ENCODE data around the gene CAPN3.

The CAPN3 gene

DNA sequence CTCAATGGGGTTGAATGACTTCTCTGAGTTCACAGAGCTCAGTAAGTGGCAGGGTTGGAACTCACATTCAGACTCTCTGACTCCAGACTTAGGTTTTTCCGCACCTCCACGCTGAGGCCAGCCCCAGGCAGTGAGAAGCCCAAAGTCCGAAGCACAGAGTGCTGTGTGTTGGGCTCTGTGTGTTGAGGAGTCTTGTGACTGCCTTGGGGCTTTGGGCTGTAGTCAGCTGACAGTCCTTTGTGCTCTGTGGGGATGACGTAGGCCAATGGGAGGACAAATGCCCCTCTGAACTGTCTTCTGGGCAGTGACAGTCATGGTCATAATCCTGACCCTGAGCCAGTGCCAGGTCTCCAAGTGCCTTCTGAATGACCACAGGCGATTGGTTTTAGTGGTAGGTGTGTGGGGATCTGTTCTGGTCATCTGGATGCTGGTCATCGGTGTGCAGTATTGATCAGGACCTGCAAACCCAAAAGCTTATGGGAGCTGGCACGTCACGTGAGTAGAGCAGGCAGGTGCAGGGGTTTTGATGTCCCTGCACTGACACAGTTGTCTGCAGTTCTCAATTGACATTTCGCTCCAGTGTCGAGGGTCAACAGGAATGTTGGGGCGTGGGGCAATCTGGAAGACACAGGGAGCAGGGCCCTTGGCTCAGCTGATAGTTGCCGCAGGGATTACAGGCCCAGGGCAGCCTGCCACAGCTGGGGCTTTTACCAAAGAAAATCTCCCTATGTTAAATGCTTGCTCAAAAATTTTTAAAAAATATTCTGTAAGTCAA is 45.3 kb downstream of the CAPN3 start:
- no peaks in the 10 kb centered on the region for H3K9me3 Mint-ChIP-seq

DNA sequence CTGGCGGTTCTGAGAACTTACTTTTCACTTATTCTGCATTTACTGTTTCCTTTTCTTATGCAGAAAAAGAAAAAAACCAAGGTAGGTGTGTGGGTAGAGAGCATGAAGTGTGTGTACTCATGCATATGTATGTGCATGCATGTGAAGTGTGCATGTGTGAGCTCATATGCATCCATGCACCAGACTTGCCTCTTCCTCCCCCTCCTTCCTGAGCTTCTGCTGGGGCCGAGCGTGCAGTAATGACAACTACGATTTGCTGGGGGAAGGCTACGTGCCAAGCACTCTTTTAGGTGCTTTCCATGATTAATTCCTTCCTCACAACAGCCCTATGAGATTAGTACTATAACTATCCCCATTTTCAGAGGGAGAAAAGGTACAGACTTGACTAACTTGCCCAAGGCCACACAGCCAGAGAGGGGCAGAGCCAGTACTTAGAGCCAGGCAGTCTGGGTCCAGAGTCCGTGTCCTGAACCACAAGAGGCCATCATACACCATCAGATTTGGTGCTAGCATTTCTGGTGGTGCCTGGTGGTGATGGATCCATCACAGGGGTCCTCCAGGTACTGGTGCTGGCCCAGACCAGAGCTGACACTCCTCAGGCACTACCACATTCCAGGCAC is 46.7 kb downstream of the CAPN3 start:
- Mint-ChIP-seq H3K4me3 (no peak overlapping the region), H3K9me3 (no peaks in the 10 kb centered on the region), H3K36me3 (ENCODE audit: insufficient read depth) (peaks cover 5% of the 10 kb centered on the region), H3K4me1 (peaks cover 17% of the 10 kb centered on the region), H3K27ac (ENCODE audit: low read depth) (no peak overlapping the region), H3K27me3 (no peaks in the 10 kb centered on the region)
- no peak for DNase-seq (ENCODE audit: low spot score in 2 of 2)
- no peak for ATAC-seq (replicated peaks; ENCODE audit: extremely low read depth, poor library complexity, severe bottlenecking)

More for the DNA sequence above, 45.3 kb downstream of the CAPN3 start:
- Mint-ChIP-seq H3K4me1 (peaks cover 18% of the 10 kb centered on the region), H3K36me3 (ENCODE audit: insufficient read depth) (peaks cover 5% of the 10 kb centered on the region), H3K27me3 (no peaks in the 10 kb centered on the region), H3K27ac (ENCODE audit: low read depth) (no peak overlapping the region), H3K4me3 (no peak overlapping the region)
- DNase-seq (ENCODE audit: low spot score in 2 of 2) (no peak), ATAC-seq (replicated peaks; ENCODE audit: extremely low read depth, poor library complexity, severe bottlenecking) (no peak)

DNA sequence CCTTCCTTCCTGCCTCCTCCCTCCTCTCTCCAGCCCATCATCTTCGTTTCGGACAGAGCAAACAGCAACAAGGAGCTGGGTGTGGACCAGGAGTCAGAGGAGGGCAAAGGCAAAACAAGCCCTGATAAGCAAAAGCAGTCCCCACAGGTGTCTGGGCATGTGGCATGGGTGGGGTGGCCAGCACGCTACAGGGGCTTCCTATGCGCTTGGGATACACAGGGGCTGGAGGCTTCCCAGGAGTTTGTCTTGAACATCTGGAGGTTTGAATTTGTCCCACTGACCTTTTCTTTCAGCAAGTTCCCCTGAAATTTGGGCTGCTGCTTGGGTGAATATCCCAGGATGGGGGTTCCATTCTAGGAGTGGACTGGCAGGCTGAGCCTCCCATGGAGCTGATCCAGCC is 48.9 kb downstream of the CAPN3 start:
- Mint-ChIP-seq H3K27ac (ENCODE audit: low read depth) (peak overlapping the region; percentile 22), H3K36me3 (ENCODE audit: insufficient read depth) (peaks cover 6% of the 10 kb centered on the region), H3K4me1 (no peaks in the 10 kb centered on the region), H3K9me3 (no peaks in the 10 kb centered on the region), H3K27me3 (no peaks in the 10 kb centered on the region), H3K4me3 (no peak overlapping the region)
- no peak for ATAC-seq (replicated peaks; ENCODE audit: extremely low read depth, poor library complexity, severe bottlenecking)
- DNase-seq (ENCODE audit: low spot score in 2 of 2): no peak

DNA sequence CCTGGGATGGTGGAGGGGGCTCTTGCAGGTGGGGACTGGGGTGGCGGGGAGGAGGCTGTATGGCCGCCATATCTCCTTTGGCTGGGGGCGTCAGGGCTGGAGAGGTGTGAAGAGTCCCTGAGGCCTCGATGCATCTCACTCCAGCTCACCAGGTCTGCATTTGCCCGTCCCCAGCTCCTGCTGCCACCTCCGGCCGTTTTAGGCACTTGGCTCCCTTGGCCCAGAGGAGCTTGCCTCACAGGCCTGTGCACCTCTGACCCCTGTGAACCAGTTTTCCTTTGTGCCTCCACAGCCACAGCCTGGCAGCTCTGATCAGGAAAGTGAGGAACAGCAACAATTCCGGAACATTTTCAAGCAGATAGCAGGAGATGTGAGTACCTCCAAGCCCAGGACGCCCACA is 49.7 kb downstream of the CAPN3 start:
- H3K4me3 Mint-ChIP-seq: no peak overlapping the region
- no peaks in the 10 kb centered on the region for H3K4me1 Mint-ChIP-seq
- no peaks in the 10 kb centered on the region for H3K9me3 Mint-ChIP-seq
- peaks cover 8% of the 10 kb centered on the region for H3K36me3 Mint-ChIP-seq (ENCODE audit: insufficient read depth)
- ATAC-seq (replicated peaks; ENCODE audit: extremely low read depth, poor library complexity, severe bottlenecking): no peak
- H3K27me3 Mint-ChIP-seq: no peaks in the 10 kb centered on the region
- H3K27ac Mint-ChIP-seq (ENCODE audit: low read depth): no peak overlapping the region
- DNase-seq (ENCODE audit: low spot score in 2 of 2): no peak

DNA sequence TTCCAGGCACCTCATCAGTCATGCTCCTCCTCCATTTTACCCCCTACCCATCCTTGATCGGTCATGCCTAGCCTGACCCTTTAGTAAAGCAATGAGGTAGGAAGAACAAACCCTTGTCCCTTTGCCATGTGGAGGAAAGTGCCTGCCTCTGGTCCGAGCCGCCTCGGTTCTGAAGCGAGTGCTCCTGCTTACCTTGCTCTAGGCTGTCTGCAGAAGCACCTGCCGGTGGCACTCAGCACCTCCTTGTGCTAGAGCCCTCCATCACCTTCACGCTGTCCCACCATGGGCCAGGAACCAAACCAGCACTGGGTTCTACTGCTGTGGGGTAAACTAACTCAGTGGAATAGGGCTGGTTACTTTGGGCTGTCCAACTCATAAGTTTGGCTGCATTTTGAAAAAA is 52.6 kb downstream of the CAPN3 start:
- Mint-ChIP-seq H3K4me3 (no peak overlapping the region), H3K27me3 (no peaks in the 10 kb centered on the region), H3K36me3 (ENCODE audit: insufficient read depth) (peaks cover 14% of the 10 kb centered on the region), H3K9me3 (no peaks in the 10 kb centered on the region), H3K4me1 (no peaks in the 10 kb centered on the region), H3K27ac (ENCODE audit: low read depth) (no peak overlapping the region)
- ATAC-seq (replicated peaks; ENCODE audit: extremely low read depth, poor library complexity, severe bottlenecking) (no peak), DNase-seq (ENCODE audit: low spot score in 2 of 2) (no peak)

DNA sequence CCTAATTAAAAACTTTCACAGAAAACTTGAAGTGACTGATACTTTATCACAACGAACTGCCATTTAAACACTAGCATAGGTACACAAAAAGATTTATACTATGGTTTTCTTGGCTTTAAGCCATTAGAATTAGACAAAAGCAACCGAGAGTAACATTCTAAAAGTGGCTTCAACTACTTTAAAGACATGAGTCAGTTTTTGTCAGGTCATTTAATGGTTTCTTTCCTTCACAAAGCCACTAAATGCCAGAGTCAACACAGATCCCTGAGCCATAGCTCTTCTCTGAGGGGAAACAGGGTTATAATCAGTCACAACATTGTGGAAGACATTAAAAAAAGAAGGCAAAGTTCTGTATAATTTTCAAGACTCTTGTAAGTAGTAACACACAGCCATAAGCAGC is 54.6 kb downstream of the CAPN3 start:
- Mint-ChIP-seq H3K27me3 (no peaks in the 10 kb centered on the region), H3K36me3 (ENCODE audit: insufficient read depth) (peaks cover 22% of the 10 kb centered on the region), H3K4me1 (no peaks in the 10 kb centered on the region), H3K27ac (ENCODE audit: low read depth) (no peak overlapping the region), H3K9me3 (no peaks in the 10 kb centered on the region), H3K4me3 (no peak overlapping the region)
- no peak for ATAC-seq (replicated peaks; ENCODE audit: extremely low read depth, poor library complexity, severe bottlenecking)
- no peak for DNase-seq (ENCODE audit: low spot score in 2 of 2)

DNA sequence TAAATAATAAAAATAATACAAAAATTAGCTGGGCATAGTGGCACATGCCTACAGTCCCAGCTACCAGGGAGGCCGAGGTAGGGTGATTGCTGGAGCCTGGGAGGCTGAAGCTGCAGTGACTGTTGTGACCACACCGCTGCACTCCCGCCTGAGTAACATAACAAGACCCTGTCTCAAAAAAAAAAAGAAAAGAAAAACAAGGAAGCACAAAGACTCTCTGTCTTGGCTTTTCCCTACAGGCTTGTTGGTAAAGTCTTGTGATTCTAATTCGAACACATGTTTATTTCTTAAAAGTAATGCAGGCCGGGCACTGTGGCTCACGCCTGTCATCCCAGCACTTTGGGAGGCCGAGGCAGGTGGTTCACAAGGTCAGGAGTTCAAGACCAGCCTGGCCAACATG is 60.1 kb downstream of the CAPN3 start:
- H3K9me3 Mint-ChIP-seq: no peaks in the 10 kb centered on the region
- DNase-seq (ENCODE audit: low spot score in 2 of 2) (no peak), ATAC-seq (replicated peaks; ENCODE audit: extremely low read depth, poor library complexity, severe bottlenecking) (no peak)
- no peak overlapping the region for H3K27ac Mint-ChIP-seq (ENCODE audit: low read depth)
- H3K4me3 Mint-ChIP-seq: no peak overlapping the region
- H3K4me1 Mint-ChIP-seq: no peaks in the 10 kb centered on the region
- H3K27me3 Mint-ChIP-seq: no peaks in the 10 kb centered on the region
- H3K36me3 Mint-ChIP-seq (ENCODE audit: insufficient read depth): peaks cover 45% of the 10 kb centered on the region

DNA sequence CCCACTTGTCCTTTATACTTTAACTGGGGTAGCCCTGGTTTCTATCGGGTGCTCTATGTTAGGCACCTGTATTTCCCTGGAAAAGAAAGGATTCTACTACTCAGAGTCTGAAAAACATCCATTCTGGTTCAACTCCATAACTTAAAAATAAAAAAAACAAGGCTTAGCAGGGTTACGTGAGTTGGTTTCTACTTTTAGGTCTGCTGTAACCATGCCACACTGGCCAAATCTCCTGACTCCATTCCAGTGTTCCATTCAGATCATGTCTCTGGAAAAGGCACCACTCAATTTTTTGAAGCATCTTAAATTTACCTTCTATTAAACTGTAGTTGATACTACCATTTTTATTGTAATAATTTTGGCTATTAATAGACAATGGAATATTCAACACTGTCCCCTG is 62.1 kb downstream of the CAPN3 start:
- Mint-ChIP-seq H3K4me1 (no peaks in the 10 kb centered on the region), H3K27ac (ENCODE audit: low read depth) (no peak overlapping the region), H3K36me3 (ENCODE audit: insufficient read depth) (peaks cover 51% of the 10 kb centered on the region), H3K4me3 (no peak overlapping the region), H3K9me3 (no peaks in the 10 kb centered on the region), H3K27me3 (no peaks in the 10 kb centered on the region)
- no peak for DNase-seq (ENCODE audit: low spot score in 2 of 2)
- ATAC-seq (replicated peaks; ENCODE audit: extremely low read depth, poor library complexity, severe bottlenecking): no peak

DNA sequence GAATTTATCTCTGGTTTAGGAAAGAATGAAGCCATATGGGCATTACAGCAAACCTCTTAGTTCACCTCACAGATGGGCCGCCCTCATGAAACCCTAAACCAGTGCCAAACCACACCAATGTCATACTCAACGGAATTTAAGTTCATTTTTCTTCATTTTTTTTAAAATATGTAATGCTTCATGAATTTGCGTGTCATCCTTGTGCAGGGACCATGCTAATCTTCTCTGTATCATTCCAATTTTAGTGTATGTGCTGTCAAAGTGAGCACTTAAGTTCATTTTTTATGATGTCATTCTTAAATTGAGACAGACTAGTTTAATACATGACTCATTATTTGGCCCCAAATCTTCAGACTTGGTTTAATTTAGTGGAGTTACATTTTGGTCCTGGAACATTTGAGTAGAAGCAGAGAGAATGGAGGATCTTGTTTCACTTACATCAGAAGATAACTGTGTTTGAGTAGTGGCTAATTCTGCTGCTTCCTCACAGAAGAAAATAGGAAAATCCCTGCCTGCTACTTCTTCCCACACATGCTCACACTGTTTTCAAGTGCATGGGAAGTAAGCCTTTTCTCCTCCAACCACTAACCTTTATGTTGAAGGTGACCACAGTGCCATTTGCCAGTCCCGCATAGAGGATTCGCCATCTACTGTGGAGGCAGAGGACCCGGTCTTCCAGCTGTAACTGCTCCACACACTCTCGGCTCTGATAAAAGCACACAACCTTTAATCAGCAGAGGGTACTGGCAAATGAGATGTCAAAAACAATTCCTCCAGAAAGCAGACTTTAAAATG is 68.3 kb downstream of the CAPN3 start:
- Mint-ChIP-seq H3K4me1 (no peaks in the 10 kb centered on the region), H3K27ac (ENCODE audit: low read depth) (no peak overlapping the region), H3K9me3 (no peaks in the 10 kb centered on the region), H3K4me3 (no peak overlapping the region), H3K36me3 (ENCODE audit: insufficient read depth) (peaks cover 49% of the 10 kb centered on the region), H3K27me3 (no peaks in the 10 kb centered on the region)
- ATAC-seq (replicated peaks; ENCODE audit: extremely low read depth, poor library complexity, severe bottlenecking) (no peak), DNase-seq (ENCODE audit: low spot score in 2 of 2) (no peak)

DNA sequence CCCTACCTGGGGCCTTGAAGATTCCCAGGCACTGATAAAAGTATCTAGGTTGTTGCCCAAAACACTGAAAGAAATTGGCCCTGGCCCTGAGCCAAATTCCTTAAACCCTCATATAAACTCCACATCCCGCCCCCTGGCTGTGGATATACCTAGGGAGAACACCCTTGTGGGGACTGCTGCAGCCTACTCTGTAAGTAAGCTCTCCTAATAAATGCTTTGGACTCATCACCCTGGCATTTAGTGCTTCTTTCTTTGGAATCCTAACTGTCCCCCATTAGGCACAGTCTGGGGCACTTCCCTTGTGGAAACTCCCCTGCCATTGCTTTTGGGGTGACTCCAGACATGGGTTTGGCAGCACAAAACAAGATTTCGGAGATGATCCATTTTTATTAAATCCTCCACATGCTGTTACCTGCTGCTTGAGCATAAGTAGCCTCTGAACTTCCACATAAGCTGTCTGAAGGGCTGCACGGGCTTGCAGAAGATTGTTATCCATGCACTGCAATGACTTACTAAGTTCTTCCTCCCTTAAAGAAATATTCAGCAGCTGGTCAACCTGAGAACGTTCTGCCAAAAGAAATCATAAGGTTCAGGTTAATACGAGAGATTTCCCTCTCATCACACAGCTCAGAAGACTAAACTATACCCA is 85.2 kb downstream of the CAPN3 start:
- DNase-seq (ENCODE audit: low spot score in 2 of 2): no peak
- Mint-ChIP-seq H3K27me3 (no peaks in the 10 kb centered on the region), H3K9me3 (no peaks in the 10 kb centered on the region), H3K4me1 (no peaks in the 10 kb centered on the region), H3K36me3 (ENCODE audit: insufficient read depth) (peaks cover 32% of the 10 kb centered on the region), H3K27ac (ENCODE audit: low read depth) (no peak overlapping the region), H3K4me3 (no peak overlapping the region)
- ATAC-seq (replicated peaks; ENCODE audit: extremely low read depth, poor library complexity, severe bottlenecking): no peak

DNA sequence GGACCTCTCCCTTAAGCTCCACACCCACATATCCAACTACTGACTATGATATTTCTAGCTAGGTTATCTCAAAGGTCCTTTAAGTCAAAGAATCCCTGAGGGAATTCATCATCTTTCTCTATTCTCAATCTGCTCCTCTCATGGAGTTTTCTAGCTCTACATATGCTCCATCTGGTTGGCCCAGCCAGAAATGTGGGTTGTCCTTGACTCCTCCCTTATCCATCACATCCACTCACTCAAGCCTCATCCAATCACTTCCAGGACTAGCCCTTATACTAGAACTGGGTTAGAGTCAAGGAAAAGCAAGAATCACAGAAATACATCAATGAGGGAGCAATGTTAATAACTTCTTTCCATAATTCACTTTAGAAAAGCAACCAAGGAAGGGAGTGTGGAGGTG is 86.2 kb downstream of the CAPN3 start:
- ATAC-seq (replicated peaks; ENCODE audit: extremely low read depth, poor library complexity, severe bottlenecking) (no peak), DNase-seq (ENCODE audit: low spot score in 2 of 2) (no peak)
- Mint-ChIP-seq H3K27me3 (no peaks in the 10 kb centered on the region), H3K9me3 (no peaks in the 10 kb centered on the region), H3K36me3 (ENCODE audit: insufficient read depth) (peaks cover 35% of the 10 kb centered on the region), H3K27ac (ENCODE audit: low read depth) (no peak overlapping the region), H3K4me1 (no peaks in the 10 kb centered on the region), H3K4me3 (no peak overlapping the region)

DNA sequence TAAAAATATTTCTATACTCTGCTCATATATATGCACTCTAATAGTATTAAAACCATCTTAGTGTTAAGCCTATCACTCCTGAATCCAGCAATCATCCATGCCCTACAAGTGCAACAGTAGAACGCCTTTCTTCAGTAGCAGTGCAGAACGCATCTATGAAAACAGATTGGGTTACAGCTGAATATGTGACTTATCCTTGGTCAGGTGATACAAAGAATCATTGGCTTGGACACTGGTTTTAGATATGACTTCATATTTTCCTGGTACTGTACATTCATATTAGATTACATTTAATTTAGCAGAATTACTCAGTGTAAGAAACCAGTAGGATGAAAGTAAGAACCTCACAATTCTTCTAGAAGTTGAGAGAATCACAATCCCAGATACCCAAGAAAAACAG is 88.3 kb downstream of the CAPN3 start:
- H3K9me3 Mint-ChIP-seq: no peaks in the 10 kb centered on the region
- H3K36me3 Mint-ChIP-seq (ENCODE audit: insufficient read depth): peaks cover 40% of the 10 kb centered on the region
- ATAC-seq (replicated peaks; ENCODE audit: extremely low read depth, poor library complexity, severe bottlenecking): no peak

More for the DNA sequence above, 88.3 kb downstream of the CAPN3 start:
- no peaks in the 10 kb centered on the region for H3K27me3 Mint-ChIP-seq
- no peak for DNase-seq (ENCODE audit: low spot score in 2 of 2)
- H3K4me1 Mint-ChIP-seq: no peaks in the 10 kb centered on the region
- H3K27ac Mint-ChIP-seq (ENCODE audit: low read depth): no peak overlapping the region
- H3K4me3 Mint-ChIP-seq: no peak overlapping the region

Measured in central memory CD8-positive, alpha-beta T cell (primary cell).